Liver (tissue), 9 donors: ENCODE measurements around the gene AP4E1. TPM values are rescaled to one million over a fixed set of nuclear protein-coding genes. Genes with fewer than 3 reads are reported as not detected.

Experiments
- DNase-seq: peaks from one replicate; pipeline ENCODE4 v3.0.0-alpha.2; 2017; ENCODE audit warnings: low spot score
- H3K27ac ChIP-seq, 2 donors: one replicate each; pipeline ENCODE4 v1.7.0; 2013; ENCODE audit warnings: inconsistent platforms in 2 of 2, low read length in 2 of 2, control low read depth in 1 of 2, low read depth in 1 of 2, mild to moderate bottlenecking in 1 of 2
- H3K27me3 ChIP-seq, 4 donors: one replicate each; pipeline versions ENCODE4 v1.6.1 to v1.7.0; 2013; ENCODE audit warnings: low read length in 3 of 4, inconsistent platforms in 1 of 4, mild to moderate bottlenecking in 1 of 4, moderate library complexity in 1 of 4; ENCODE audit not compliant: control insufficient read depth in 4 of 4, insufficient read depth in 4 of 4
- H3K36me3 ChIP-seq, 4 donors: one replicate each; pipeline versions ENCODE4 v1.6.1 to v1.7.0; 2013; ENCODE audit warnings: low read length in 3 of 4, mild to moderate bottlenecking in 3 of 4, low read depth in 1 of 4, moderate library complexity in 1 of 4; ENCODE audit not compliant: control insufficient read depth in 4 of 4, insufficient read depth in 3 of 4
- H3K4me1 ChIP-seq, 4 donors: one replicate each; pipeline versions ENCODE4 v1.6.1 to v1.7.0; 2013; ENCODE audit warnings: low read length in 3 of 4, mild to moderate bottlenecking in 3 of 4, moderate library complexity in 1 of 4; ENCODE audit not compliant: control insufficient read depth in 4 of 4, insufficient read depth in 4 of 4
- H3K4me3 ChIP-seq, 3 donors: one replicate each; pipeline versions ENCODE4 v1.6.1 to v1.7.0; 2013; ENCODE audit warnings: low read length in 3 of 3, control low read depth in 1 of 3, low read depth in 1 of 3, mild to moderate bottlenecking in 1 of 3
- H3K9ac ChIP-seq, 2 donors: one replicate each; pipeline ENCODE4 v1.7.0; 2013; ENCODE audit warnings: low read length in 2 of 2, mild to moderate bottlenecking in 2 of 2, moderate library complexity in 2 of 2, control low read depth in 1 of 2, low read depth in 1 of 2
- H3K9me3 ChIP-seq, 4 donors: one replicate each; pipeline versions ENCODE4 v1.6.1 to v1.7.0; 2013; ENCODE audit warnings: low read length in 3 of 4; ENCODE audit not compliant: control insufficient read depth in 4 of 4
- ATF3 ChIP-seq: IDR thresholded peaks from 2 replicates; pipeline ENCODE4 v1.6.1; 2016; ENCODE audit warnings: antibody characterized with exemption
- CTCF ChIP-seq: fragments of 150-350 bp; IDR thresholded peaks from 2 replicates; pipeline ENCODE4 v1.5.1; 2017; ENCODE audit warnings: improper control_type of control experiment, low read depth, low read length; ENCODE audit not compliant: missing input control
- EGR1 ChIP-seq, 2 donors: IDR thresholded peaks; 2 replicates each; pipeline ENCODE4 v1.6.1; 2016 to 2018; ENCODE audit warnings: antibody characterized with exemption in 2 of 2, low read depth in 2 of 2
- FOXA1 ChIP-seq: IDR thresholded peaks from 2 replicates; pipeline ENCODE4 v1.6.1; 2016; ENCODE audit warnings: antibody characterized with exemption
- FOXA2 ChIP-seq: IDR thresholded peaks from 2 replicates; pipeline ENCODE4 v1.6.1; 2016; ENCODE audit warnings: antibody characterized with exemption
- GABPA ChIP-seq, 2 donors: IDR thresholded peaks in 1 of 2; conservative IDR thresholded peaks in 1 of 2; 2 replicates each; pipeline ENCODE4 v1.6.1; 2016; ENCODE audit warnings: antibody characterized with exemption in 2 of 2, mild to moderate bottlenecking in 1 of 2, moderate library complexity in 1 of 2
- HNF4A ChIP-seq, 2 donors: conservative IDR thresholded peaks; 2 replicates each; pipeline ENCODE4 v1.6.1; 2016; ENCODE audit warnings: antibody characterized with exemption in 2 of 2, mild to moderate bottlenecking in 2 of 2
- HNF4G ChIP-seq: IDR thresholded peaks from 2 replicates; pipeline ENCODE4 v1.6.1; 2016; ENCODE audit warnings: antibody characterized with exemption
- JUND ChIP-seq, 2 donors: IDR thresholded peaks; 2 replicates each; pipeline ENCODE4 v1.6.1; 2016; ENCODE audit warnings: antibody characterized with exemption in 2 of 2
- MAX ChIP-seq: IDR thresholded peaks from 2 replicates; pipeline ENCODE4 v1.6.1; 2016; ENCODE audit warnings: antibody characterized with exemption
- NR2F2 ChIP-seq: IDR thresholded peaks from 2 replicates; pipeline ENCODE4 v1.6.1; 2016; ENCODE audit warnings: antibody characterized with exemption
- RAD21 ChIP-seq, 2 donors: IDR thresholded peaks; 2 replicates each; pipeline ENCODE4 v1.6.1; 2016; ENCODE audit warnings: antibody characterized with exemption in 2 of 2, mild to moderate bottlenecking in 2 of 2
- REST ChIP-seq: IDR thresholded peaks from 2 replicates; pipeline ENCODE4 v1.6.1; 2016; ENCODE audit warnings: antibody characterized with exemption, mild to moderate bottlenecking
- RXRA ChIP-seq, 2 donors: IDR thresholded peaks; 2 replicates each; pipeline ENCODE4 v1.6.1; 2017 to 2018; ENCODE audit warnings: antibody characterized with exemption in 2 of 2, mild to moderate bottlenecking in 1 of 2
- SP1 ChIP-seq: IDR thresholded peaks from 2 replicates; pipeline ENCODE4 v1.6.1; 2018; ENCODE audit warnings: antibody characterized with exemption, mild to moderate bottlenecking
- TAF1 ChIP-seq: conservative IDR thresholded peaks from 2 replicates; pipeline ENCODE4 v1.6.1; 2016; ENCODE audit warnings: antibody characterized with exemption, mild to moderate bottlenecking
- YY1 ChIP-seq: IDR thresholded peaks from 2 replicates; pipeline ENCODE4 v1.6.1; 2016; ENCODE audit warnings: antibody characterized with exemption, mild to moderate bottlenecking
- ZBTB33 ChIP-seq: IDR thresholded peaks from 2 replicates; pipeline ENCODE4 v1.6.1; 2016; ENCODE audit warnings: antibody characterized with exemption
- WGBS: extraction: QIAGEN DNeasy Blood & Tissue Kit; methylation state at CpG from one replicate; pipeline ENCODE4 v1.1.7; 2013; 5-methylcytosine and 5-hydroxymethylcytosine counted together
- polyA plus RNA-seq, 2 donors: library from polyadenylated mRNA; stranded (reverse) in 1 of 2; unstranded in 1 of 2; fragments of 200-250 nt in 1 of 2; fragments of >200 nt in 1 of 2; fragmentation: Nextera tagmentation in 1 of 2; extraction: Ambion mirVana in 1 of 2; gene quantifications; one replicate each; pipeline versions ENCODE4 v1.2.1 to v1.2.3, GENCODE V29; 2013 to 2015
- total RNA-seq, 2 donors: library from RNA; depleted of rRNA; stranded (reverse); fragments of >200 nt; gene quantifications; one replicate each; pipeline ENCODE4 v1.2.3, GENCODE V29; 2014
- donor health status: healthy.
- donor health status: healthy.
- donor health status: healthy.
- donor health status: healthy.
- donor health status: healthy.

The AP4E1 gene
- total and polyA plus RNA-seq, 4 donors = 1.3 to 10.2 (median 4.6) TPM

GRCh38 chr15:50944672-50945071, 36.2 kb downstream of the AP4E1 start:
- no peaks in the 10 kb centered on the region for H3K9me3 ChIP-seq
- H3K36me3 ChIP-seq = peaks cover 0 to 11% (median 1%) of the 10 kb centered on the region in 4 donors
- WGBS = 94% methylated on average over 3 of the region's 3 CpGs
- H3K27ac ChIP-seq = no peak overlapping the region
- H3K27me3 ChIP-seq = no peaks in the 10 kb centered on the region
- no peak overlapping the region for H3K9ac ChIP-seq
- no peak for DNase-seq
- no peaks in the 10 kb centered on the region for H3K4me1 ChIP-seq
- no peak overlapping the region for H3K4me3 ChIP-seq
- TF ChIP-seq REST (no peak), MAX (no peak), NR2F2 (no peak), RXRA (IDR thresholded peaks at IDR 0.05) (no peak), EGR1 (IDR thresholded peaks at IDR 0.05; ENCODE audit: low read depth in 2 of 2) (no peak), JUND (IDR thresholded peaks at IDR 0.05) (no peak), GABPA (IDR thresholded peaks at IDR 0.05 in 1 of 2, conservative IDR thresholded peaks at IDR 0.05 in 1 of 2) (no peak), CTCF (no peak), FOXA1 (no peak), ZBTB33 (no peak), ATF3 (no peak), HNF4G (no peak), HNF4A (conservative IDR thresholded peaks at IDR 0.05) (no peak), FOXA2 (no peak), TAF1 (no peak), SP1 (no peak), RAD21 (IDR thresholded peaks at IDR 0.05) (no peak), YY1 (no peak)
